Stimulated activated CD8-positive, alpha-beta memory T cell treated with anti-CD3 and anti-CD28 coated beads, Interleukin-12 subunit alpha, Interleukin-12 subunit beta, amount 100 ng/mL, for 24 hours (primary cell): Measurements from ENCODE around the gene MBNL2.

Source experiments
- DNase-seq: peaks from one replicate; pipeline ENCODE4 v3.0.0-alpha.2; 2020; ENCODE audit errors: extremely low read depth

The MBNL2 gene

DNA sequence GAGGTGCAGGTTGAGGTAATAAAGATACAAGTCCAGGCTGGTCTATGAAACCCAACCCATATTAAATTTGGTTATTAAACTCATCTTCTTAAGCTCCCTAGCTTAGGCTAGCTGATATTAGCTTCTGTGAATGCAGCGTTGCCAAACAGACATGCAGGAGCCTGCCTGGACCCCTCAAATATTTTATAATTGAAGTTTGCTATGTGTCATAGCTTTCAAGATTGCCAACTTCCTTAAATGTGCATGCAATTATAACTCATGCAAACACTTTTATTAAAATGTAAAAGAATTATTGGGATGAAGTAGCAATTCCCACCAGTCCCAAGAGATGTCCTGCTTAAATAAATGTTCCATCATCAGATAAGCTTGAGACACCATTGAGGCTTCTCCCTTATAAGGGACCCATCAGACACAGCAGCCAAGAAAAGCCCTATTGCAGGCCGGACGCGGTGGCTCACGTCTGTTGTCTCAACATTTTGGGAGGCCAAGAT, 51.3 kb downstream of the MBNL2 start:
- no peak for DNase-seq

DNA sequence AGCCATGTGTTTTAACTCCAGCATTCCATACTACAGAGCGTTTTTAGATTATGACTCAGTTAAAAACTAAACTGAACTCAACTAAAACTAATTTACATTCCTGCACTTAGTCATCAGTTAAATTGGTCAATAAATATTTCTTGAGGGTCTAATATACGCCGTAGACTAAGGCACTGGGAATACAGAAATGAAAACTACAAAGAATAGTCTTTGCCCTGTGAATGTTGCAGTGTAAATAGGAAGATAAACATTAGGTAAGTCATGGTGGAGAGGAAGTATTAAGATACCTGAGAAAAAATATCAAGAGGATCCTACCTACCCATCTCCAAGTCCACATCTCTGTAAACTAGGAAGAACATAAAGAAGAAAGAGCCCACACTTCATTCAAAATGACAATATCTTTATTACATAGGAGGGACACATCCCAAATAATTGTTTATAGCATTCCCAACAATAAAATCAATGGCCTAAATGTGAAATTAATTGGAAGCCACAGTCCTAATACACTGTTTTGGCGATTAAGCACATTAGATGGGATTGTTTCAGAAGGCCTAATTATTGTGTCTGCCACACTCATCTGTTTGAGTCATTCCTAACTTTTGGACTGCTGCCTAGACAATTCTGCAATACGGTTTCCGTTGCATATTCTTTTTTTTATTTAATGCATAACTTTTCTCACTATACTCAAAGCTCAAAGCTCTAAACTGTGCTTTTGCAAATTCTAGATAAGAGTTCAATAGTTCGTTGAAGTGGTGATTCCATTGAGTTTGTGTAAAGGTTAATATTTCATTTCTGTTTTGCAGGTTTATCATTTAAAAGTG, 52.9 kb downstream of the MBNL2 start:
- DNase-seq = no peak

GRCh38 chr13:97275776-97276501, 53.8 kb downstream of the MBNL2 start:
- DNase-seq = no peak

DNA sequence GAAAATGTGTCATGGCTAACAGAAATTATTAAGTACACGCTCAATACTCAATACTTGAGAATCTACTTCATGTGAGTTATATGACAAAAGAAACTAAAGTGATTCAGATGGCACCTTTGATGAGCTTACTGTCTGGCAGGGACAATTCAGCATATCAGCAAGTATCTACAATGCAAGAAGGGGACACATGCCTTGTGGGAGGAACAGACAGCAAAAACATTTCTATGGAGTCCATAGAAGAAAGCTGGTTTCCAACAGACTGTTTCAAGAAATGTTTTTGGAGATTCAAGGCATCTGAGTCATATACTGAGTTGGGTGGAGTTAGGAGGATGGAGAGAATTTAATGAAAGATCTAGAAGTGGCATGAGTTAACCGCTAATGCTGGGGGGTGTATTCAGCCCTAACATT, 54.7 kb downstream of the MBNL2 start:
- DNase-seq = no peak

GRCh38 chr13:97278435-97279411, 56.6 kb downstream of the MBNL2 start:
- no peak for DNase-seq

DNA sequence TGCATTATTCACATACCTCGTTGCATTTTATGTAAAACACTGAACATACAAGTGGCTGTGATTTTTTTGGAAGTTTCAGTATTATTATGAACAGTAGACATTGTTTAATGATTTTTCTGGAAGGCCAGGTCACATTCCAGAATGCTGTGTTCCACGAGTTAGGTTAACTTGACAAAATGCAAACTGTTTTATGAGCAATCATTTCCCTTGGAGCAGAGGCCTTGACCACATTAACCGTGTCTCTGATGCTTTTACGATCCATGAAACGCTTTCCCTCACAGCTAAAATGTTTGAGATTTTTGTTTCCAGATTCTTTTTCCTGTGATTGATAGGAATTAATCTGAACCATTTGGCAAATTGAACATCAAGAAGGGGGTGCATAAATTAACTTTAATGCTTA, 57.8 kb downstream of the MBNL2 start:
- no peak for DNase-seq

DNA sequence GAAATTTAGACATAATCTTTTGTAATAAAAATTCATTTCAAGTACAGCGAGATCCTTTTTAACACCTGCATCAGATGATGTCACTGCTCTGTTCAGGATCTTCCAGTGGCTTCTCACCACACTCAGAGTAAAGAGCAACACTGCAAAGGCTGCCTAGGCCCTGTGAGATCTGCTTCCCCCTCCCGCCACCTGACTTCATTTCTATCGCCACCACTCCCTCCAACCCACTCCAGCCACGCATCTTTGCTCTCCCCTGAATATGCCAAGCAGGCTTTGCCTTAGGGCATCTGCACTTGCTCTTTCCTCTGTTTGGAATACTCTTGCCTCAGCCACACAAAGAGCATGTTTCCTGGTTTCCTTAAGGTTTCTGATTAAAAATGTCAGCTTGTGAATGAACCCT, 58.3 kb downstream of the MBNL2 start:
- DNase-seq = no peak

DNA sequence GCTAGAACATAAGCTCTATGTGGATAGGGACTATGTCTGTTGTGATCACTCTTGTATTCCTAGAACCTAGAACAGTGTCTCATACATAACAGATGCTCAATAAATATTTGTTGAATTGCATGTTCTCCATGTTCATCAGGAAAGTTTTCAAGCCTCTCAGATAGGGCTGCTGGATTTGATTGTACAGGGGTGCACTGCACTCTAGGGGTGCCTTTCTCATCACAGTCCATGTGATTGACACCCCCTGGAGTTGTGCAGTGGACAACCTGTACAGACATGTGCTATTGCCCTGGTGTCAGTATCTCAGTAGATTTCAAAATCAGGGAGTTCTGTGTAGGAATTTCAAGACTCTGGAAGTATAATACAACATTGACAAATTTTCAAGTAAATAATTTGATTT, 58.9 kb downstream of the MBNL2 start:
- DNase-seq = no peak

DNA sequence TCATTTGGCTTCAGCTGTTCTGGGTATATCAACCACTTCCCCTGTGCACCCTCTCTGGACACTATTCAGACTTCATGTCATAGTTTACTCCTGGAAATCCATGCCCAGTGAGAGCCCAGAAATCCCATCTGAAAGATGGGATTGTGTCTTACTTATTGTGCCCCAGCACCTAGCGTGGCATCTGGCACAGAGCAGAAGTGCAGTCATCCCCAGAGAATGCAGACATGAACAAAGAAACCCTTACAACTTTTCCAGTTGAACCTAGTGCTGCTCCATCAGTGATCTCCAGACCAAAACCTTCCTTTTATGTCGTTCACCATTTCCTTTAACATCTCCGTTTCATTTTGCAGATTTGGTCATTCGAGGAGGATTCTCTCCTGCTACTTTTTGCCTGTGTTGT, 60.6 kb downstream of the MBNL2 start:
- DNase-seq = no peak

GRCh38 chr13:97283888-97284287, 61.8 kb downstream of the MBNL2 start:
- DNase-seq = no peak

GRCh38 chr13:97284558-97284957, 62.4 kb downstream of the MBNL2 start:
- DNase-seq = no peak

DNA sequence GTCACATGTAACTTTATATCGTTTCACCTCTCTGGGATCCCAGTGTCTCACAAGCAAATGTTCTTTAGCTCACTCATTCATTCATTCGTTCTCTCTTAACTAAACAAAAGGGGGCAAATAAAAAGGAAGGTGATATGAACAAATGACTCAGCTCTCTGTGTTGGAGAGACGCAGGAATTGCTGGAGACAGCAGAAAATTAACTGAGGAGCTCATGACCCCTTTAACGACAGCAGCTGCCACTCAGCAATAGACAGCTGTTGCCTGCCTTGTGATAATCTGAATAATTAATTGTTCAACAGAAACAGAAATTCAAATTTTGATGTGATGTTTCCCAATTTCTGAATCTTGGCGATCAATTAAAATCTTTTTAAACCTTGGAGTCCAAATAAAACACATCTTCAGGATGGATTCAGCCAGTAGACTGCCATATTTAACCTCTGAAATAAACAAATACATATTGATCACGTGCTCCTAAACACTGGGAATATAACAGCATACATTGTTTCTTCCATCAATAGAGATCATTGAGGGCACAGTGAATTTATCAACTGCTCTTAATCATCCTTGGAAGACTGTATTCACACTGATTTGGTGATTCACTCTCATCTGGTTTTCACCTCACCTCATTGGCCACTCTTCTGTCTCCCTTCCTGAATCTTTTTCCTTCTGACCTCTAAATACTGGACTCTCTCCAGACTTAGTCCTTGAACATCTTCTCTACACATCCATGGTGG, 63.3 kb downstream of the MBNL2 start:
- no peak for DNase-seq

DNA sequence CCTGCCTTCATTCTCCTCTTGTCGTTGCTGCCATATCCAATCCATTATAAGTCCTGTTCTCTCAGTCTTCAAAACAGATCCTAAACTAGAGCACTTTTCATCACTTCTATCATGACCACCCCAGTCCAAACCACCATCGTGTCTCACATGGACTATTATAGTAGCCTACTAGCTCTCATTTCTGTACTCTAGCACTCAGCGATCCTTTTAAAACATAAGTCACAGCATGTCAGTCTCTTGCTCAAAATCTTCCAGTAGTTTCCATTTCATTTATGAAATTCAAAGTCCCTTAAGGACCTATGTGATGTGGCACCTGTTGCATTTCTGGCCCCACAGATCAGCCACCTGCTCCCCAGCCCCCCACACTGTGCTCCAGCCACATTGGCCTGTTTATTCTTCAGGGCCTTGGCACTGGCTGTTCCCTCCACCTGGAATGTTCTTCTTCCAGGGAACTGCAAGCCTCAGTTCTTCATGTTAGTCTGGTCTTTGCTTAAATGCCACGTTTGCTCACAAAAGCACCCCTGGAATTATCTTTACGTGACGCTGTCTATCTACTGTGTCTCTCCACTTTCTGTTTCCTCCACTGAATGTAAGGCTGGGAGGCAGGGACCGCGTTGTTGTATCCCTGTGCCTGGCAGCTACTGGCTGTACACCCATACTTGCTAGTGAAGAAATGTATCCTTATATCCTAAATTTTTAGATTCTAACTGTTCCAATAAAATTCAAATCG, 64.3 kb downstream of the MBNL2 start:
- DNase-seq = no peak

DNA sequence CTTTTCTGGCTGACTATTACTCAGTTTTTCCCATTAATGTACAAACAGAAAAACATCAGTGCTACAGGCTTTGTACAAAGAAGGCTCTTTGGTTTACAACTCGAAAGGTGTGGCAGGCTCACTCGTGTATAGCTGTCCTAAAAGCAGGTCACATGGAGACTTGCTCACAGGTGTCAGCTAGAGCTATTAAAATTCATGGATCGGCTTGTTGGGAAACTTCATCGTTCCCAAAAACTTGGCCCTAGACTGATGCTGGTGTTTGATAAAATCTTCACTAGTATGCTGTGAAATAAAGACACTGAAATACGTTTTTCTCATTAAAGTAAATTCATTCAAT, 64.9 kb downstream of the MBNL2 start:
- DNase-seq = no peak

DNA sequence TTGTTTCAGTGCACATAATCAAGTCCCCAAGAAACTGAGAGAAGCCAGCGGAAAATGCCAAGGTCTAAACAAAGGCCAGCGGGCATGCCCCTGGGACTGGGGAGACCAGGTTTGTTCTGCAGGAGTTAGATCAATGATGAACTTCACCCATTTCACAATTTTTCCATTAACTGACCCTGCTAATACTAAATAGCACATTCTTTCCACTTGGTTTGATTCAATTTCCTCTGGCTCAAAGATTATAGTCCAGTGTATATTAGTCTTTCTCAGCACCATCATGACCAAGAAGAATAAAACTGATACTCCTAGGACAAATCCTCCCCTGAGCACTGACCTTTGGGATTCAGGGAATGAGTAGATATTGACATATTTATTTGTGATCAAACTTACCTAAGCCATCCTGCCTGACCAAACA, 66.4 kb downstream of the MBNL2 start:
- DNase-seq = no peak

- no peak for DNase-seq
Measured at GRCh38 chr13:97289514-97290298, 67.6 kb downstream of the MBNL2 start.

DNA sequence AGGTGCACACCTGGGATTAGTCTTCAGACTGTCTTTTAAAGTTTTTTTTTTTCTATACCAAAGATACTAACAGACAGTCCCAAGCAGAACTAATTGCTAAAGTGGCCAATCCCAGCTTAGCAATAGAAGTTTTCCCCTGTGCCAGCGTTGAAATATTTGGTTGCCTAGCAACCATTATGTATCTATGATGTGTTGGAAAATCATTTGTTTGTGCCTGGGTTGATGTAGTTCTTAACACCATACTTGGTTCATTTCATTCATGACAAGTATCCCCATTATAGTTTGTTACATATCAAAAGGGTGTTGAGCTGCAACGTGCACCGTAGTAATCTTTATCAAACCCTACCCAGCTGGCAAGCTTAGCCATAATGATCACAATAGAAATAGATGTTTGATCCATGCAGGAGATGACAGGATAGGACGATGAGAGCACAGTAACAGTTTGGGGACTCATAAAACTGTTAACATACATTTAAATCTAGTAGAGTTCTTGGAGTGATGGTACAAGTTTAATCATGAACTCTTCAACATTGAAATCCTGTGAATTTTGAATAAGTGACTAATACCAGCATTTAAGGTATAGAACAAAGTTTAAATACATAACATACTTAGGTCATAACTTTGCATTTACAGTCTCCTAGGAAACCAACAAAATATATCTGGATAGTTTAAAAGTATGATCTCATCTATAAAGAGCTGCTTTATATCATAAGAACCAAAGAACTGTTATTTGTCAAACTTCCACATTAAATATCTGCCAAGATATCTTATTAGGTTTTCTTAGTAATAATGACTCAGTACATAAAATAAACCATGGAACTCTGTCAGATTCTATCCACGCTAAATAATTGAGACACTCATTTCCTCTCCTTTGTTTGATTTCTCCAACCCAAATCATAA, 73.4 kb downstream of the MBNL2 start:
- DNase-seq = no peak

DNA sequence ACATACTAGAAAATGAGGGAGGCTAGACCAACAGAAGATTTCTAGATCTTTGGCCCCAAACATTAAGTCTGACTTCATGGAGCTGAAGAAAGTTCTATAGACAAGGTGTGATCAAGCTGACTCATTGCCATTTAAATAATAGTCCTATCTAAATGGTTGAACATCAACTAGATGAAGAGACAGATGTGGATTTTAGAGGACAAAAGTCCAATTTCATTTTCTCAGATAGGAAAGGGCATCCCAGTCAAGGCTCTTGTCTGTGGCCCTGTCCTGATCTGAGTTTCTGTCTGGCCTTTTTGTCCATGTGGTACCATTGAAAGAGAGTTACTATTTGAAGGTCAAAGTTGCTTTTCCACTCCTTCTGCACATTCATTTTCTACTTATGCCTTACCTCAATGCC, 74.6 kb downstream of the MBNL2 start:
- no peak for DNase-seq

DNA sequence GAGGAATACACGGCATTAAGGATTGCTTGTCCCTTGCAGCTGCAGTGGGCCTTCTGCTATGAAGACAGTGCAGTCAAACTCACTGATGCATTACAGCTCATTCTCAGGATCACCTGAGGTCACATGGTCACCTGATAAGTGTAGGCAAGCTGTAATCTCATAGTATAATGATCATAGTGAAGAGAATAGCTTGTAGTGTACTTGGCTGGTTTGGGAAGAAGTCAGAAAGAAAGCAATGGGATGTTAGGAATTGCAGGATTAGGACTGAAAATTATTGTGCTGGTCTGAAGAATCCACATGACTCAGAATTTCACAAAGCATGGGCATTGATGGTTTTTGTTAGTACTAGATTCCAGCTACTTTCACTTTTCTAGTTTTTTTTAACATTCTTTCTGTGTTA, 76.7 kb downstream of the MBNL2 start:
- DNase-seq = no peak
